Measurements from ENCODE around the gene ACVR1B.

DNA sequence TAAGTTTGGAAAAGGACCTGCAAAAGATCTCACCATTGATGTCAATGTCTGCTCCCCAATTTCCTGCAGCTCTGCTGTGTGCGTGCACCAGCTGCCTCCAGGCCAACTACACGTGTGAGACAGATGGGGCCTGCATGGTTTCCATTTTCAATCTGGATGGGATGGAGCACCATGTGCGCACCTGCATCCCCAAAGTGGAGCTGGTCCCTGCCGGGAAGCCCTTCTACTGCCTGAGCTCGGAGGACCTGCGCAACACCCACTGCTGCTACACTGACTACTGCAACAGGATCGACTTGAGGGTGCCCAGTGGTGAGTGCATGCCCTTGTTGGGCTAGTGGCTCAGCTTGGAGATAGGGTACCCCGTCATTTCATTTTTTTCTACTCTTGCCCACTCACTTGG, 23.7 kb downstream of the ACVR1B start:
- no peak for TF ChIP-seq POLR2AphosphoS5 (IDR thresholded peaks at IDR 0.05; ENCODE audit: low read depth, low read length)
- no peak for TF ChIP-seq TAF1 (IDR thresholded peaks at IDR 0.05; ENCODE audit: low read depth, low read length)
- TF ChIP-seq POLR2A (IDR thresholded peaks at IDR 0.05; ENCODE audit: low read depth, low read length) = no peak
- TF ChIP-seq PAX5 (IDR thresholded peaks at IDR 0.05; ENCODE audit: insufficient read depth, low read length, severe bottlenecking) = no peak

Data from GM12891 (cell line).